NCI-H226 (cell line): ENCODE results near the gene CRYBG3.
"Not testable (repeated sequence)": the region's sequence is repeated elsewhere in the genome, so short reads cannot be mapped to it uniquely, and the experiment has no call there.

ENCODE experiments used
- DNase-seq: peaks from one replicate; pipeline ENCODE4 v3.0.0-alpha.2; 2015

Gene CRYBG3

GRCh38 chr3:97901313-97902248 is 79.8 kb downstream of the CRYBG3 start:
- no peak for DNase-seq

DNA sequence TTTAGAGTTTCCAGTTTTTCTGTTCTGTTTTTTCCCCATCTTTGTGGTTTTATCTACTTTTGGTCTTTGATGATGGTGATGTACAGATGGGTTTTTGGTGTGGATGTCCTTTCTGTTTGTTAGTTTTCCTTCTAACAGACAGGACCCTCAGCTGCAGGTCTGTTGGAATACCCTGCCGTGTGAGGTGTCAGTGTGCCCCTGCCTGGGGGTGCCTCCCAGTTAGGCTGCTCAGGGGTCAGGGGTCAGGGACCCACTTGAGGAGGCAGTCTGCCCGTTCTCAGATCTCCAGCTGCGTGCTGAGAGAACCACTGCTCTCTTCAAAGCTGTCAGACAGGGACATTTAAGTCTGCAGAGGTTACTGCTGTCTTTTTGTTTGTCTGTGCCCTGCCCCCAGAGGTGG is 88.0 kb downstream of the CRYBG3 start:
- not testable (repeated sequence) for DNase-seq

DNA sequence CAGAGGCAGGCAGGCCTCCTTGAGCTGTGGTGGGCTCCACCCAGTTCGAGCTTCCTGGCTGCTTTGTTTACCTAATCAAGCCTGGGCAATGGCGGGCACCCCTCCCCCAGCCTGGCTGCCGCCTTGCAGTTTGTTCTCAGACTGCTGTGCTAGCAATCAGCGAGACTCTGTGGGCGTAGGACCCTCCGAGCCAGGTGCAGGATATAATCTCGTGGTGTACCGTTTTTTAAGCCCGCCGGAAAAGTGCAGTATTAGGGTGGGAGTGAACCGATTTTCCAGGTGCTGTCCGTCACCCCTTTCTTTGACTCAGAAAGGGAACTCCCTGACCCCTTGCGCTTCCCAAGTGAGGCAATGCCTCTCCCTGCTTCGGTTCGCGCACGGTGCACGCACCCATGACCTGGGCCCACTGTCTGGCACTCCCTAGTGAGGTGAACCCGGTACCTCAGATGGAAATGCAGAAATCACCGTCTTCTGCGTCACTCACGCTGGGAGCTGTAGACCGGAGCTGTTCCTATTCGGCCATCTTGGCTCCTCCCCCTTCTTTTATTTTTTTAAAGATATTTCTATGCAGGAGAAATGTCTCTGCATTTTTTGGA is 88.5 kb downstream of the CRYBG3 start:
- not testable (repeated sequence) for DNase-seq

GRCh38 chr3:97910931-97911351 is 89.1 kb downstream of the CRYBG3 start:
- peak; percentile 40 for DNase-seq

GRCh38 chr3:97911459-97911858 is 89.6 kb downstream of the CRYBG3 start:
- DNase-seq: no peak

DNA sequence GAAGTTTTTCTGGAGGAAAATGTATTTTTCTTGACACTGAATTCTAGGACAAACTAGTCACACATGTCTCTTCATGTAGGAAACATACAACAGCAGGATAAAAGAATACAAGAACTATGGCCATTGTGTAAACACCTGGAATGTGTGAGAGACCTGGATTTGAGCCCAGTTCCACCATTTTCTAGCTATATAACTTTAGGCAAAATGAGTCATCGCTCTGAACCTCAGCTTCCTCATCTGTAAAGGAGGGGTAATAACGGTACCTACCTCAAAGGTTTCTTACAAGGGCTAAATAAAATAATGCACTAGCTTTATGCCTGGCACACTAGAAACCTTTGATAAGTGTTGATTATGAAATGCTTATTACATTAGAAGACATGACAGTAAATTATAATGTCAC is 92.6 kb downstream of the CRYBG3 start:
- peak; percentile 70 for DNase-seq

- no peak for DNase-seq
Observed at GRCh38 chr3:97916576-97916975, 94.8 kb downstream of the CRYBG3 start.

GRCh38 chr3:97917813-97918536 is 96.2 kb downstream of the CRYBG3 start:
- DNase-seq: no peak

DNA sequence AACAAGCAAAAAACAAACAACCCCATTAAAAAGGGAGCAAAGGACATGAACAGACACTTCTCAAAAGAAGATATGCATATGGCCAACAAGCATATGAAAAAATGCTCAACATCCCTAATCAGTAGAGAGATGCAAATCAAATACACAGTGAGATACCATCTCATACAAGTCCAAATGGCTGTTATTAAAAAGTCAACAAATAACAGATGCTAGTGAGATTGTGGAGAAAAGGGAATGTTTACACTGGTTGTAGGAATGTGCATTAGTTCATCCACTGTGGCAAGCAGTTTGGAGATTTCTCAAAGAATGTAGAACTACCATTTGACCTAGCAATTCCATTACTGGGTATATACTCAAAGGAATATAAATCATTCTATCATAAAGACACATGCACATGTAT is 105.9 kb downstream of the CRYBG3 start:
- no peak for DNase-seq

GRCh38 chr3:97928986-97929385 is 107.2 kb downstream of the CRYBG3 start:
- no peak for DNase-seq

- DNase-seq: no peak
Observed at GRCh38 chr3:97930018-97930417, 108.2 kb downstream of the CRYBG3 start.

GRCh38 chr3:97931218-97931617 is 109.4 kb downstream of the CRYBG3 start:
- DNase-seq: no peak

DNA sequence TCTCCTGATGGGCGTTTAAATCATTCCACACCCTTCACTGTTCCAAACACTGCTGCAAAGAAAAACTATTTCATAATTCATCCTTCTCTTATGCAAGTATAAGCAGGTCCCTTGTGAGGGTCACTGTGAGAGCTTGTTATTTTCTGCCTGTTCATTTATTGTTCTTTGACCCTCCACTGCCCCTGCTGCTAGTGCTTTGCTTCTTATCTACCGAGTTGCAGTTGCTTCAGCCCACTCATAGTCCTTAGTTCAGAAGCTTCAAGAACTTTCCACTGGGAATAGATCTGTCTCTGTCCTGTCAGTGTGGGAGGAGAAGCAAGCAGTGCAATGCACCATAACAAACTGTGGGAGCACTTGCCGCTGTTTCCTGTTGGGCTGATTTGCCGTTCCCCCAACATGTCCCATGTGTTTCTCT is 110.6 kb downstream of the CRYBG3 start:
- DNase-seq: no peak

- DNase-seq: no peak
Observed at GRCh38 chr3:97934980-97935695, 113.3 kb downstream of the CRYBG3 start.

DNA sequence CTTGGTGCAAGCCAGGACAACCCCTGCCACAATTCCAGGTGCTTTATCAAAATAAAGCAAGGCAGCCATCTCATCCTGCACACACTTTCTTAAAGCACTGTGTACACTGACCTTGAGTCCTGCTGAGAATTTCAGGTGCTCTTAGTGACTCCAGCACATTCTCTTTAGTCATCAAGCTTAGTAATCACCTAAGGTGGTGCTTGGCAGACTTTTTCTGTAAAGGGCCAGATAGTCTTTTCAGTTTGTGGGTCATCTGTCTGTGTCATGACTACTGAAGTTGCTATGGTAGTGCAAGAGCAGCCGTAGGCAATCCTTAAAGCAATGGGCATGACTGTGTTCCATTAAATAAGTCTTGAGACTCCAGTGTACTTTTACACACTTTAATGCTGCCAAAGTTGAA is 114.0 kb downstream of the CRYBG3 start:
- DNase-seq: no peak

- DNase-seq: no peak
Observed at GRCh38 chr3:97937205-97937604, 115.4 kb downstream of the CRYBG3 start.

GRCh38 chr3:97938444-97938843 is 116.6 kb downstream of the CRYBG3 start:
- DNase-seq: no peak

DNA sequence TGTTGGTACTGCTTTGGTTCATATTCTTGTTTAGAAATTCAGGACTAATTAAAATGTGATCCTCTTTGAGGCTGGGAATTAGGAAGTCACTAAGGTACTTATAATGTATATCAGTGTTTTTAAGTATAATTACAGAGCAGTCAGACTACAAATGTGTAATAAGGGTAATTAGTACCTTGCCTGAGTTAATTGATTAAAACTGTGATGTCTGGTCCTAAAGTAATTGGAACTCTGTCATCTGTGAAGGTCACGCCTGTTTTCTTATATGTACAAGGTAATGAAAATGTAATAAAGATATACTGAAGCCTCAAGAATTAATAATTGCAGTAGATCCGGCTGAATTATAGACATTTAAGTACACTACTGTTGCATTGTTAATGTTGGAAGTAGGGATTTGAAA is 117.6 kb downstream of the CRYBG3 start:
- DNase-seq: no peak

- no peak for DNase-seq
Observed at GRCh38 chr3:97940034-97940433, 118.2 kb downstream of the CRYBG3 start.

- DNase-seq: no peak
Observed at GRCh38 chr3:97942801-97943546, 121.2 kb downstream of the CRYBG3 start.

DNA sequence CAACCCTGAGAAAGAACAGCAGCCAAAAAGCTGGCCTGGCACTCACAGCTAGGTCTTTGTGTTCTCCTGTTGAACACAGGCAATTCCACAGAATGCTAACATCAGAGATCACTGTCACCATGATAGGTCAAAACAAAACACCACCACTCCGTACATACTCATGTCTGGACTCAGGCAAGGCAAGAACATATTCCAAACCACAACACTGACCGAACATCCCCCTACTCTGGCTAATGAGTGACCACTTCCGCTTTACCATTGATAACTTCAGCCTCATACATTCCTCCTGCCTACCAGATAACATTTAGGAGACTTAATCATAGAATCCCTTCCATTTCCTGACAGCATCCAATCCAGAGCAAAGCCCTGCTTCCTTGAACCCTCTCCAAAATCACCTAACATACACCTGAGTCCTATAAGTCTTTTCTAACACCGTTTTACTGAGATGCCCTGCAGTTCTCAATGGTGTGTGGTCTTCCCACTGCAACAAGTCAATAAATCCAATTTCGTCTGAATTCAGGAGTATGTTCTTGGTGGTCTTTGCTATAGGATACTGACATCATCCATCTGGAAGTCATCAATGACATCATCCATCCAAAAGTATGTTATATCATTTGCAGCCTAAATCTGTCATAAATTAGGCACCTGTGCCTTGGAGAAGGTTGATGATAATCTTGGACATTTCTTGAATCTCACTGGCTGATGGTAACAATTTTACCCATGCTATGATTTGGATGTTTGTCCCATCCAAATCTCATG is 126.7 kb downstream of the CRYBG3 start:
- no peak for DNase-seq

DNA sequence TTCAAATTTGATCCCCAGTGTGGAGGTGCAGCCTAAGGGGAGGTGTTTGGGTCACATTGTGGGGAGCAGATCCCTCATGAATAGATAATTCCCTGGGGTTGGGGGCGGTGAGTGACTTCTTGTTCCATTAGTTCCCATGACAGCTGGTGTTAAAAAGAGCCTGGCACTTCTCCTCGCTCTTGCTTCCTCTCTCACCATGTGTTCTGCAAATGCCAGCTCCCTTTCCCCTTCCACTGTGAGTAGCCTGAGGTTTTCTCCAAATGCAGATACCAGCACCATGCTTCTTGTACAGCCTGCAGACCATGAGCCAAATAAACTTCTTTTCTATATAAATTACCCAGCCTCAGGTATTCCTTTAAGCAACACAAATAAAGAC is 127.3 kb downstream of the CRYBG3 start:
- no peak for DNase-seq
